B cell (primary cell): ENCODE measurements around the gene ANGPT4.

ENCODE experiments used
- EZH2 ChIP-seq: IDR thresholded peaks from 2 replicates; pipeline ENCODE4 v1.6.1; 2012; ENCODE audit warnings: borderline replicate concordance, low read depth, mild to moderate bottlenecking, moderate library complexity, low read length; ENCODE audit not compliant: insufficient read depth, poor library complexity, severe bottlenecking
- TF ChIP-seq, protein P1 (sequence below): fragments of 200-600 bp; IDR thresholded peaks from one replicate; pipeline ENCODE4 v1.8.0; 2022; ENCODE audit warnings: antibody characterized with exemption, mild to moderate bottlenecking

DNA sequence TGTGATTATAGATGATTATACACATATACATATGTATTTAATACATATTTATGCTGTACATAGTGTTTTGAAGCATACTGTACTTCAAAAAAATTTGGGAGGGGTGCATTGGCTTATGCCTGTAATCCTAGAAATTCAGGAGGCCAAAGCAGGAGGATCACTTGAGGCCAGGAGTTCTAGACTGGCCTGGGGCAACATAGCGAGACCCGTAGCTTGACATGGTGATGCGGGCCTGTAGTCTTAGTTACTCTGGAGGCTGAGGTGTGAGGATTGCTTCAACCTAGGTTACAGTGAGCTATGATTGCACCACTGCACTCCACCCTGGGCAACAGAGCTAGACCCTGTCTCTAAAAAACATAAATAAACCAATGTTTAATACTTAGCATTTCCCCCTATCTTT, 84.2 kb downstream of the ANGPT4 start:
- TF ChIP-seq, protein P1, sequence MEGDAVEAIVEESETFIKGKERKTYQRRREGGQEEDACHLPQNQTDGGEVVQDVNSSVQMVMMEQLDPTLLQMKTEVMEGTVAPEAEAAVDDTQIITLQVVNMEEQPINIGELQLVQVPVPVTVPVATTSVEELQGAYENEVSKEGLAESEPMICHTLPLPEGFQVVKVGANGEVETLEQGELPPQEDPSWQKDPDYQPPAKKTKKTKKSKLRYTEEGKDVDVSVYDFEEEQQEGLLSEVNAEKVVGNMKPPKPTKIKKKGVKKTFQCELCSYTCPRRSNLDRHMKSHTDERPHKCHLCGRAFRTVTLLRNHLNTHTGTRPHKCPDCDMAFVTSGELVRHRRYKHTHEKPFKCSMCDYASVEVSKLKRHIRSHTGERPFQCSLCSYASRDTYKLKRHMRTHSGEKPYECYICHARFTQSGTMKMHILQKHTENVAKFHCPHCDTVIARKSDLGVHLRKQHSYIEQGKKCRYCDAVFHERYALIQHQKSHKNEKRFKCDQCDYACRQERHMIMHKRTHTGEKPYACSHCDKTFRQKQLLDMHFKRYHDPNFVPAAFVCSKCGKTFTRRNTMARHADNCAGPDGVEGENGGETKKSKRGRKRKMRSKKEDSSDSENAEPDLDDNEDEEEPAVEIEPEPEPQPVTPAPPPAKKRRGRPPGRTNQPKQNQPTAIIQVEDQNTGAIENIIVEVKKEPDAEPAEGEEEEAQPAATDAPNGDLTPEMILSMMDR, result no peak
- no peak for TF ChIP-seq EZH2
